GM23338 (cell line): Measurements from ENCODE around the gene DNAJC17. TPM values are rescaled to one million over a fixed set of nuclear protein-coding genes. Genes with fewer than 3 reads are reported as not detected.

Experiments used
- CTCF ChIP-seq, 2 experiments: fragments of 200-600 bp in 1 of 2; sonication (generic) in 1 of 2; conservative IDR thresholded peaks; 2 replicates each; pipeline versions ENCODE4 v1.5.1 to v1.6.1; 2016 to 2017; ENCODE audit warnings: antibody characterized with exemption in 2 of 2, low read depth in 2 of 2, mild to moderate bottlenecking in 2 of 2, moderate library complexity in 1 of 2
- ETS1 ChIP-seq: IDR thresholded peaks from 2 replicates; pipeline ENCODE4 v1.6.1; 2016; ENCODE audit warnings: antibody characterized with exemption
- EZH2 ChIP-seq: fragments of 200-600 bp; sonication (generic); IDR thresholded peaks from one replicate; pipeline ENCODE4 v1.8.0; 2017; ENCODE audit warnings: antibody characterized with exemption, mild to moderate bottlenecking, low read depth; ENCODE audit not compliant: unreplicated experiment
- EZH2phosphoT487 ChIP-seq: fragments of 200-600 bp; sonication (generic); IDR thresholded peaks from one replicate; pipeline ENCODE4 v1.8.1; 2018; ENCODE audit warnings: antibody characterized with exemption; ENCODE audit not compliant: unreplicated experiment
- JUNB ChIP-seq: IDR thresholded peaks from one replicate; pipeline ENCODE4 v1.6.1; 2016; ENCODE audit warnings: antibody characterized with exemption; ENCODE audit not compliant: unreplicated experiment
- NANOG ChIP-seq: IDR thresholded peaks from 2 replicates; pipeline ENCODE4 v1.6.1; 2016; ENCODE audit warnings: antibody characterized with exemption, borderline replicate concordance
- POLR2AphosphoS5 ChIP-seq: IDR thresholded peaks from 2 replicates; pipeline ENCODE4 v1.6.1; 2016; ENCODE audit warnings: antibody characterized with exemption, low read depth
- STAT1 ChIP-seq: IDR thresholded peaks from one replicate; pipeline ENCODE4 v1.6.1; 2016; ENCODE audit warnings: antibody characterized with exemption; ENCODE audit not compliant: unreplicated experiment
- ZNF331 ChIP-seq: fragments of 250-450 bp; sonication (Bioruptor Pico); IDR thresholded peaks from 2 replicates; pipeline ENCODE4 v1.5.0; 2020; ENCODE audit warnings: low read depth, mild to moderate bottlenecking, moderate library complexity
- ZNF462 ChIP-seq: fragments of 250-450 bp; sonication (Bioruptor Pico); IDR thresholded peaks from 2 replicates; pipeline ENCODE4 v1.5.0; 2020; ENCODE audit warnings: mild to moderate bottlenecking, moderate library complexity
- polyA plus RNA-seq: library from polyadenylated mRNA; unstranded; fragments of >200 nt; fragmentation: Nextera tagmentation; extraction: Ambion mirVana; gene quantifications from 2 replicates; pipeline ENCODE4 v1.2.1, GENCODE V29; 2016
- total RNA-seq: library from RNA; depleted of rRNA; stranded (reverse); fragments of >200 nt; shearing (Covaris generic); gene quantifications from 2 replicates; pipeline ENCODE4 v1.2.3, GENCODE V29; 2014

DNAJC17 gene
- total and polyA plus RNA-seq, 2 experiments from 2014 or later = 23.0 to 77.6 TPM

GRCh38 chr15:40746916-40747418 is 60.3 kb downstream of the DNAJC17 start (continued):
- TF ChIP-seq ZNF462 (CRISPR knock-in tag) (no peak), STAT1 (no peak), EZH2phosphoT487 (no peak), ETS1 (no peak), JUNB (no peak), CTCF (conservative IDR thresholded peaks at IDR 0.05; ENCODE audit: low read depth in 2 of 2) (no peak), NANOG (no peak), ZNF331 (CRISPR knock-in tag) (no peak), POLR2AphosphoS5 (no peak), EZH2 (no peak)
